Erythroblast (primary cell): Measurements from ENCODE around the gene TM4SF18.

Experiments used
- GATA1 ChIP-seq: IDR thresholded peaks from 2 replicates; pipeline ENCODE4 v1.6.1; 2011; ENCODE audit warnings: low read depth, mild to moderate bottlenecking, control low read depth, low read length, moderate library complexity
- POLR2A ChIP-seq: IDR thresholded peaks from 2 replicates; pipeline ENCODE4 v1.6.1; 2011; ENCODE audit warnings: mild to moderate bottlenecking, low read length

DNA sequence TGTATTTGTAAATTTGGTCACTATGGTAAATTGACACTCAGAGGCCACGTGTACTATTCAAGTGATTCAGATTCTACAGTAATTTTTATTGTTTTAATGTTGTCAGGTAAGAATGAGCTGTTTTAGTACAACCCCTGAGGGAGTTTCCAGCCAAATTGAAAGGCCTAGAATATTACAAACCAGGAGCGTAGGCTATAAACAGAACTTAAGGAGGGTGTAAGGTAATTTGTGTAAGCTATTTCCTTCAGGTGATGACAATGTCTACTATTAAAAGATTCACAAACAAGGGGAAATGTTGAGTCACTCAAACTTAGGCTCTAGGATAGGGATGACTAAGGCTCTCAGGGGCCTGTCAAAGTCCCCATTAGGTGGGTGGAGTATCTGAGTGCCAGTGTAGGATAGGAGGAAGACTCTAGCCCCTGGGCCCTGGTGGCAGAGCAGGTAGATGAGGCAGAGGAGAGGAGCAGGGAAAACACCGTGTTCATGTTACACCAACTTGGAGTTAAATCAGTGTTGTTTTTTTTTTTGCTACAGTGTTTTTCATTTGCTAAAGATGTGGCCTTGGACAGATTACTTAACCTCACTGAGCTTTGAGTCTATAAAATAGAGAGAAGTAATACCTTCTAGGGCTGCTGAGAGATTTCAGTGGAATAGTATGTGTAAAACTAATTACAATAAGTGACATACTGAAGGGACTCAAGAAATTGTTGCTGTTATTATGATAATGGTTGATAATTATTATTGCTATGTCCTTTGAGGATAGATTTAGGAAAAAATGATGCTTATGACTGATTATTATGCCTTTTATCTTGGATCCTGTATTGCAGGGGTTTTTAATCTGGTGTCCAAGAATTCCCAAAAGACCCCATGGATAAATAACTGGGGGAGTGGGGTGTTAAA is 33.8 kb upstream of the TM4SF18 start:
- TF ChIP-seq POLR2A (no peak), GATA1 (no peak)
